NCI-H446 (cell line): ENCODE results near the gene LATS1.
"Not testable (repeated sequence)": the region's sequence is repeated elsewhere in the genome, so short reads cannot be mapped to it uniquely, and the experiment has no call there.

ENCODE experiments used
- DNase-seq, 2 experiments: peaks; one replicate each; lab custom pipeline; 2025; lab: John Stamatoyannopoulos, UW

The LATS1 gene

GRCh38 chr6:149728499-149729234 is 10.8 kb upstream of the LATS1 start:
- DNase-seq, result no peak

GRCh38 chr6:149727793-149728498 is 10.0 kb upstream of the LATS1 start:
- no peak for DNase-seq

- DNase-seq, result no peak
Measured at GRCh38 chr6:149725785-149726184, 7.9 kb upstream of the LATS1 start.

DNA sequence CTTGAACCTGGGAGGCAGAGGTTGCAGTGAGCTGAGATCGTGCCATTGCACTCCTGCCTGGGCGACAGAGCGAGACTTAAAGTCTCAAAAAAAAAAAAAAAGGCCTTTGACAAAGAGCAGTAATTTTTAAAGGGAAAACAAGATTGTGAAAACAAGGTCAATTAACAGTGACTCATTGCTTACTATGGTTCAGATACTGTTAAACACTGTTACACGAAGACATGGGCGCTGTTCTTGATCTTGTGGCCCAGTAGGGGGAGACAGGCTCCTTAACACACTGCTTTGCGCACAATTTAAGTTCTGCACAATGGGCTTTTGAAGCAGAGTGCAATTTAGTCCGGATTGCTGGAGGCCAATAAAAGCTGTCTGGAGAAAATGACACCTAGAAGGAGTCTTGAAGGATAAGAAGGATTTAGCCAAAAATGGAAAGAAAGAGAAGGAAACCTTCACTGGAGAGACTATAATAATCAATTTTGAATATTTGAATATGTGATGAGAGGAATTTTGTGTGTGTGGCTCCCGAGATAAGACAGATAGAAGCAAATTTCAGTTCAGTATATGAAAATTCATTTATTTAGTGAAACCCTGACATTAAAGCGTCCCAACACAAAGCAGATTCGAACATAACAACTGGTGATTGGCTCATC is 6.0 kb upstream of the LATS1 start:
- DNase-seq, result peak in 1 of 2 experiments; percentile 27

DNA sequence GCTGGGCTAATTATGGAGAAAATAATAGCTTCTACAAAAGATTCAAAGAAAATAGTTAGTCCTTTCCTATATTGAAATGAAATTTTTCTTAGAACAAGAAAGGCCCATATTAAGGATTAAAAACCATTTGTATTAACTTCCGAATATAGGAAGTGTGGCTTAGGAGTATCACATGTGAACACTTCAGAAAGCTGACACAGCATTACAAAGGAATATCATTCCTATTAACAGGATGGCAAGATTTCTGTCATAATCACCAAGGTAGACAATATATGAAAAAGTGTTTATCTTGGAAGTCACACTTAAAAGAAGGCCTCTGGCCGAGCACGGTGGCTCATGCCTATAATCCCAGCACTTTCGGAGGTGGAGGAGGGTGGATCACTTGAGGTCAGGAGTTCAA is 5.4 kb upstream of the LATS1 start:
- DNase-seq, result no peak

GRCh38 chr6:149719531-149719930 is 1.6 kb upstream of the LATS1 start:
- DNase-seq, result no peak

- no peak for DNase-seq
Measured at GRCh38 chr6:149717255-149717587, 680 bp downstream of the LATS1 start.

DNA sequence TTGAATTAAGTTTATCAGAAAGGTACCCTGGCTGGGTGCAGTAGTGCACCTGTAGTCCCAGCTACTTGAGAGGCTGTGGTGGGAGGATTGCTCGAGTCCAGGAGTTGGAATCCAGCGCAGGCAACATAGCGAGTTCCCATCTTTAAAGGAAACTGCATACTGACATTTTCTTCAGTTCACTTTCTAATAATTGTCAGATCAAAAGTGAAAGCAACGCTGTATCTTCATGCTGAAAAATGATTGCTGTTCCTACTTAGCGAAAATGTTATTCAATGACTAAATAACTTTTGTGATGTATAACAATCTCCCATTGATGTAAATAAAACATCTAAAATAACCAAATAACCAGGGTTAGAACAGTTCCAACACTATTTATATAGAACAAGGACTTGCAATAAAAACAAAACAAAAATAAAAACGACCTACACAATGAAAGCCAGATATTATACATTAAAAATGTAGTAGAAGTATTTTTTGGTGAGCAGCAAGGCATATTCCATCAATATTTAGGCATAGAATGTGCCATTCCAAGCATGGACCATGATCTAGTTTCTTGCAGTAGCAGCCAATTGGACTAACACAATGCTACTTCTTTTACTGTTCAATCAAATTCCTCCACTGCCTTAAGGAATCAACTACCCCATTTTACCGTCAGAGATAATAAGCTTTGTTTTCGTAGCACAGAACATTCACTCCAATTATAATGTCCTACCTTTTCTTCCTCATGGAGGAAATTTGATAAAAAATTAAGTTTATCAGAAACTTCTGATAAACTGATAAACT is 1.5 kb downstream of the LATS1 start:
- no peak for DNase-seq

DNA sequence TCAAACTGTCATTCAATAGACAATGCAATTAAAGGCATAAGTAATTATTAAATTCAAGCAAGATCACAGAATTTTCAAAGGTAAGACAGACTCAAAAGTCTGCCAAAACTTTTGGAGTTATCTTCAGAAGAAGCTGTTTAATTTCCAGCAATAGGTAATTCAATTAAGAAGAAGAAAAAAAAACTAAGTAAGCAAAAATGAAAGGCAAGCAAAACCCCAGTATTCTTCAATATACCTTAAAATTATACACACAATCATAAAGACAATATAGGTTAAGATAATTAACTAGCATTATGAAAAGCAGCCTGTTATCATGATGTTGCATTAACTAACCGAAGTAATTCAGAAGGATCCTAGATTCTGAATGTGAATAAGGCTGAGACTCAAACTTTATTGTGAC is 3.5 kb downstream of the LATS1 start:
- no peak for DNase-seq

DNA sequence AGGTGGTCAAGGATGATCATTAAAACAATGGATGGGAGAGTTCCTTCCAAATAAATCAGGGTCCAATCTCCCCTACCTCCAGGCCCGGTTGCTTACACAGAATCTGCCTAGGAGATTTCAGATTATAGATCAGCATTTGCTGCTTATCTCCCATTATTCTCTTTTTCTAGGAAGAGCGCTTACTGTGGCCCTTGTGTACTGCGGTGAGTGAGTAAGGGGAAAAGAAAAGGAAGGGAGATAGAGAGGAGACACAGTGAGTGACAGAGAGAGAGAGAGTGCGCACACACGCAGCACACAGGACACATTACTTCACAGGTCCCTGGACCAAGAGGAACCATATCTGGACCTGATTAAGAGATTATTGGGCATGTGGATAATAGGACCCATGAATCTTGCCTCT is 6.2 kb downstream of the LATS1 start:
- DNase-seq, result no peak

- no peak for DNase-seq
Measured at GRCh38 chr6:149701714-149702113, 16.2 kb downstream of the LATS1 start.

- DNase-seq, result no peak
Measured at GRCh38 chr6:149699150-149699549, 18.8 kb downstream of the LATS1 start.

GRCh38 chr6:149698175-149698574 is 19.7 kb downstream of the LATS1 start:
- no peak for DNase-seq

DNA sequence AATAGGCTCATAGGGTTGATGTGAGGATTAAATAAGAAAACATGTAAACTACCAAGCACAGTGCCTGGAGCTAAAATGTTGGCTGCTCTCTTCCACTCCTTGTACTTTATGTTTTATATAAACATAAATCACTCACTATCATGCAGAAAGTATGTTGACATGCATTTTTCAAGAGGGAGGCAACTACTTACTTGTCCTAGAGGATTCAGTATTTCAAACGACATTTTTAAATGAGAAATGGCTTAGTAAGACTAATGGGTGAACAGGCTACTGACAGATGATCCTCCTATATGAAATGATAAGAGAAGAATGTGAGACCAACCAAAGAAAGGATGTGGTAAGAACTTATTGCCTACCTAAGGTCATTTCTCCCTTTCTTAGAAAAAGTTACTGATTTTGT is 21.0 kb downstream of the LATS1 start:
- no peak for DNase-seq

DNA sequence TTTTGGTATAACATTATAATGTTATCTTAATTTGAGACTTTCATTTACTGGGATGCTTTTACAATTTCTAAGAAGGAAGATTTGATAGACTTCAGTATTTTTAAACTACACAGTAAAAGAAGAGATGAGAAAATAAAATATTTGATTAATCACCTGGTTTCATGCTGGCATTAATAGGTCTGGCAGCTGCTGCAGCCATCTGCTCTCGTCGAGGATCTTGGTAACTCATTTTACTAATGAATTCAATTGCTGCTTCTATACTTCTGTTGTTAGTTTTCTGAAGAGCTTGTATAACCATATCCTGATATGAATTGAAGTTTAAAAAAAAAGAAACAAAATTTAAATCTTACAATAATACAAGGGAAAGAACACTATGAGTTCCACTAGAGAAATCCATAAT is 23.0 kb downstream of the LATS1 start:
- DNase-seq, result peak; percentile 25 to 55

DNA sequence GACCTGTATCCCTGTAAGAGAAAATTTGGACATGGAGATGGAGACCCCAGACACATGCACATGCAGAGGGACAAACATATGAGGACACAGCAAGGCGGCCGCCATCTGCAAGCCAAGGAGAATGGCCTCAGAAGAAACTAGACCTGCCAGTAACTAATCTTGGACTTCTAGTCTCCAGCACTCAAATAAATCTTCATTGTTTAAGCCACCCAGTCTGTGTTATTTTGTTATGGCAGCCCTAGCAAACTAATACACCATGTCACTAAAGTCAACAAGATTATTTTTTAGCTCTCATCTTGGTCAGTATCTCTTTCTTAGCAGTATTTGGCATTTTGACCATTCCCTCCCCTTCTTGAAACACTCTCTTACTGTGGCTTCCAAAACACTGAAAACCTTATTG is 26.7 kb downstream of the LATS1 start:
- DNase-seq, result no peak

GRCh38 chr6:149686230-149686629 is 31.7 kb downstream of the LATS1 start:
- no peak for DNase-seq

DNA sequence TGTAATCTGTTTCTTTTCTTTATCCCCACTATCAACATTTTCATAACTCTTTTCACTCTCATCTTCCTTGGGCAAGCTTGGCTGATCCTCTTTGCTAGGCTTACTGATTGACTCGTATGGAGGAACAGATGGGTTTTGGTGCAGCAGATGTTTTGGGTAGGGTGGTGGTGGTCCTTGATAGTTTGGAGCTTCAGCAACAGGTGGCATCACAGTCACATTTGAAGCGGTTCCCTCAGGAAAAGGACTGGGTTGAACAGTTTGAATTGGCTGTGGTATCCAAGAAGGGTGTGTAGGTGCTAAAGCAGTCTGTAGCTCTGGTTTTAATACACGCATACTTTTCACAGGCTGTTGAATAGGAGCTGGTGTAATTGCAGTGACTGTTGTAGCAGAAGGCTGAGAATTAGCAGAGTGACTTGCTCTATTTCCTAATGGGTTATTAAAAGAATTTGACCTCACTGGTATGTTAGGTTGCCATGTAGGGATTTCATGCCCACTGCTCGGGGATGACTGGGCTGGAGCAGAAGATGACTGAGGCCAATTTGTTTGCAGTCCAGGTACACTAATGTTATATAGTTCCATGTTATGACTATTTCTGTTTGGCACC is 34.5 kb downstream of the LATS1 start:
- no peak for DNase-seq

DNA sequence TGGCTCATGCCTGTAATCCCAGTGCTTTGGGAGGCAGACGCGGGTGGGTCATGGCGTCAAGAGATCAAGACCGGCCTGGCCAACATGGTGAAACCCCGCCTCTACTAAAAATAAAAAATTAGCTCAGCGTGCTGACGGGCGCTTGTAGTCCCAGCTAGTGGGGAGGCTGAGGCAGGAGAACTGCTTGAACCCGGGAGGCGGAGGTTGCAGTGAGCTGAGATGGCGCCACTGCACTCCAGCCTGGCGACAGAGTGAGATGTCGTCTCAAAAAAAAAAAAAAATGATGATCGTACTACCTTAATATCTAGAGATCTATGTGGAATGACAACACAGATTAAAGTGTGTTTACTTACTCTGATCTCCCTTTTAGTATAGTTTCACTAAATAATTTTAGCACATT is 36.1 kb downstream of the LATS1 start:
- not testable (repeated sequence) for DNase-seq

- no peak for DNase-seq
Measured at GRCh38 chr6:149681209-149681608, 36.7 kb downstream of the LATS1 start.

GRCh38 chr6:149680503-149680902 is 37.4 kb downstream of the LATS1 start:
- DNase-seq, result no peak

- not testable (repeated sequence) for DNase-seq
Measured at GRCh38 chr6:149672265-149672664, 45.6 kb downstream of the LATS1 start.
